ENCODE data around the gene KHDRBS2. TPM values are rescaled to one million over a fixed set of nuclear protein-coding genes. Genes with fewer than 3 reads are reported as not detected.

KHDRBS2 gene
- polyA plus RNA-seq, 1 experiment: not detected

DNA sequence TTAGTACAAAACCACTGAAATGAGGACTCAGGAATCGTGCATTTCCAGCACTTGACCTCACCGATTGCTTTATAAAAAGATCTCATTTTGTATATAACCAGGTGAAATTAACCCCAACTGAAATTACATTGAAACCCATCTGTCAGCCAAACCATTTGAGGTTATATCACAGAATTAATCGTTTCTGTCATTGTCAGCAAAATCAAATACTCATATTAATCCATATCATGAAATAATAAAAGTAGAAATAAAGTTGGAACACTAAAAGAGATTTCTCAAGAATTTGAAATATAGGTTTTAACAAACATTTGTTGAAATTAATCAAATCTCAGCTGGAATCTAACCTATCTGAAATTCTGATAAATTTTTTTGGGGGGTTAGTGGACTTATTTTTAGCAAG is 23.7 kb downstream of the KHDRBS2 start:
- DNase-seq (ENCODE audit: low read depth): no peak
- Histone ChIP-seq H3K4me3 (ENCODE audit: low read depth, low read length) (no peak overlapping the region), H3K27me3 (ENCODE audit: control insufficient read depth, insufficient read depth, low read length) (no peaks in the 10 kb centered on the region), H3K36me3 (ENCODE audit: control insufficient read depth, insufficient read depth, low read length) (no peaks in the 10 kb centered on the region)
- CTCF ChIA-PET: no interaction called here
- TF ChIP-seq, protein P1, sequence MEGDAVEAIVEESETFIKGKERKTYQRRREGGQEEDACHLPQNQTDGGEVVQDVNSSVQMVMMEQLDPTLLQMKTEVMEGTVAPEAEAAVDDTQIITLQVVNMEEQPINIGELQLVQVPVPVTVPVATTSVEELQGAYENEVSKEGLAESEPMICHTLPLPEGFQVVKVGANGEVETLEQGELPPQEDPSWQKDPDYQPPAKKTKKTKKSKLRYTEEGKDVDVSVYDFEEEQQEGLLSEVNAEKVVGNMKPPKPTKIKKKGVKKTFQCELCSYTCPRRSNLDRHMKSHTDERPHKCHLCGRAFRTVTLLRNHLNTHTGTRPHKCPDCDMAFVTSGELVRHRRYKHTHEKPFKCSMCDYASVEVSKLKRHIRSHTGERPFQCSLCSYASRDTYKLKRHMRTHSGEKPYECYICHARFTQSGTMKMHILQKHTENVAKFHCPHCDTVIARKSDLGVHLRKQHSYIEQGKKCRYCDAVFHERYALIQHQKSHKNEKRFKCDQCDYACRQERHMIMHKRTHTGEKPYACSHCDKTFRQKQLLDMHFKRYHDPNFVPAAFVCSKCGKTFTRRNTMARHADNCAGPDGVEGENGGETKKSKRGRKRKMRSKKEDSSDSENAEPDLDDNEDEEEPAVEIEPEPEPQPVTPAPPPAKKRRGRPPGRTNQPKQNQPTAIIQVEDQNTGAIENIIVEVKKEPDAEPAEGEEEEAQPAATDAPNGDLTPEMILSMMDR (IDR thresholded peaks at IDR 0.05; ENCODE audit: insufficient read depth, low read depth, low read length): no peak
- POLR2A ChIA-PET: no interaction called here

DNA sequence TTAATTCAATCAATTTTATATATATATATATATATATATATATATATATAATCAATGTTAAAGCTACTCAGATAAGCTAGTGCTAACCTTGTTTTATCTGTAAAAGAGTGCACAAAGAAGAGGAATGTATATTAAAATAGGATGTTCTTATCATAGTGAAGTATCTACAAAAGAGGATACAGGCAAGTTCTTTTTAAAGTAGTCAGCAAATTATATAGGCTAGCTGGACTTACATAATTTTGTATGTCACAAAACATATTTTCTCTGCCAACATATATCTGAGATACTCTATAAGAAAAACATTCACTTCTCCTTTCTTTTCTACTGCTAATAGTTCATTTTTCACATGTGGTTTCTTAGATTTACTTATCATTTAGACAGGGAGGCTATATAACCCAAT is 39.9 kb downstream of the KHDRBS2 start:
- H3K4me3 ChIP-seq (ENCODE audit: low read depth, low read length): no peak overlapping the region
- ChIA-PET POLR2A (no interaction called here), CTCF (no interaction called here)
- no peaks in the 10 kb centered on the region for H3K36me3 ChIP-seq (ENCODE audit: control insufficient read depth, insufficient read depth, low read length)
- TF ChIP-seq, protein P1 (IDR thresholded peaks at IDR 0.05; ENCODE audit: insufficient read depth, low read depth, low read length): no peak
- no peaks in the 10 kb centered on the region for H3K27me3 ChIP-seq (ENCODE audit: control insufficient read depth, insufficient read depth, low read length)
- DNase-seq (ENCODE audit: low read depth): no peak

DNA sequence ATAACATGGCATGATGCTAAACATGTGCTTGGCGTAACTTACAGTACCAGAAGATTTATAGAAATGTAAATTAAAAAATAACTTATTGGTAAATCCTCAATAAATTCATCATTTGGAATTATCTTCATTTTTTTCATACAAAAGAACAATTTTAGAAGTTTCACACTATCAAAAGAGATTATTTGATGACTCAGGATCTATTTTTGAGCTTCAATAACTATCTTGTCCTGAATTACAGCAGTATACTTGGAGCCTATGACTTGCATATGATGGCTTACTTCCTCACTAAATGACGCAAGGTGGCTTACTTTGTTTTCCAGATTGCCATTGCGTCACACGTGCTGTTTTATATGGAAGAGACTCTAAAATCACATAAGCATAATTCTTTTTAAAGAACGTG is 49.2 kb downstream of the KHDRBS2 start:
- no peak for DNase-seq (ENCODE audit: low read depth)
- no peaks in the 10 kb centered on the region for H3K36me3 ChIP-seq (ENCODE audit: control insufficient read depth, insufficient read depth, low read length)
- ChIA-PET CTCF (no interaction called here), POLR2A (no interaction called here)
- no peaks in the 10 kb centered on the region for H3K27me3 ChIP-seq (ENCODE audit: control insufficient read depth, insufficient read depth, low read length)
- no peak overlapping the region for H3K4me3 ChIP-seq (ENCODE audit: low read depth, low read length)
- TF ChIP-seq, protein P1 (IDR thresholded peaks at IDR 0.05; ENCODE audit: insufficient read depth, low read depth, low read length): no peak

DNA sequence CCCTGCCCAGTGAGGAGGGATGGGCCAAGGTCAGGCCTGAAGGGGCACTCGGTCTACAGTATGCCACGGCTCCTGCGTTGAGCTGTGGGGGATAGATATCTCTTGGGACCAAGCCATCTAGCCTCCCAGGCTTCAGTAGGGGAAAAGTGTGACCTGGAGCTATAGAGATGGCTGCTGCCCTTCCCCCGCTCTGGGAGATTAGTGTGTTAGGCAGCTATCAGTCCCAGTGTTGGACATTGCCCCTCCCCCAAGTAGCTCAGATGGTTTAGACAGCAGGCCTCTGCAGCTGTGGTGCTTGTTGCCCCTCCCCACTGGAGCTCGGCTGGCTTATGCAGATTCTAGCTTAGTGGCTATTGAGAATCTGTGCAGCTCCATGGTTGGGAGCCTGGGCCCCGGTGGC is 56.8 kb downstream of the KHDRBS2 start:
- no peak for DNase-seq (ENCODE audit: low read depth)
- Histone ChIP-seq H3K36me3 (ENCODE audit: control insufficient read depth, insufficient read depth, low read length) (no peaks in the 10 kb centered on the region), H3K4me3 (ENCODE audit: low read depth, low read length) (no peak overlapping the region), H3K27me3 (ENCODE audit: control insufficient read depth, insufficient read depth, low read length) (no peaks in the 10 kb centered on the region)
- ChIA-PET POLR2A (no interaction called here), CTCF (no interaction called here)
- TF ChIP-seq, protein P1 (IDR thresholded peaks at IDR 0.05; ENCODE audit: insufficient read depth, low read depth, low read length): no peak

DNA sequence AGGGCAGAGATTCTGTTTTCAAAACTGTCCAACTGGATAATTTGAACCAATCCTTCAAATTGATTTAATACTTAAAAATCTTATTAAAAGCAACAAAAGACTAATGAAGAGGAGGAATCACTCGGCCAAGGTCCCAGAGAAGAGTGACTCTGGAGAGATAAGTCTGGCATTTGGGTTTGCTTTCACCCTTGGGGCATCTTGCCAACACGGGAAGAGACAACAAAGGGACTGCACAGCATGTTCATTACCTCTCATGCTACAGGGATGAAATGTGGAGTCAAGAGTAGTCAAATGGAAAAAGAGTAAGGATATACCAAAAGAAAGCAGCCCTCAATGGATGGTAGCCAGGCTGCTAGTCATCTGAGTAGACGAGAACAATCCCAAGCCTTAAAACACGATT is 68.2 kb downstream of the KHDRBS2 start:
- no peaks in the 10 kb centered on the region for H3K36me3 ChIP-seq (ENCODE audit: control insufficient read depth, insufficient read depth, low read length)
- TF ChIP-seq, protein P1 (IDR thresholded peaks at IDR 0.05; ENCODE audit: insufficient read depth, low read depth, low read length): no peak
- no peaks in the 10 kb centered on the region for H3K27me3 ChIP-seq (ENCODE audit: control insufficient read depth, insufficient read depth, low read length)
- ChIA-PET CTCF (no interaction called here), POLR2A (no interaction called here)
- H3K4me3 ChIP-seq (ENCODE audit: low read depth, low read length): no peak overlapping the region
- DNase-seq (ENCODE audit: low read depth): no peak
